Activated B cell treated with CpG ODN at 0.5 μM for 24 hours (primary cell): ENCODE results near the gene BAHCC1. TPM values are rescaled to one million over a fixed set of nuclear protein-coding genes. Genes with fewer than 3 reads are reported as not detected.

ENCODE experiments used
- ATAC-seq: fragments of 200-7000 bp; cut with Tn5 transposase; one replicate; pipeline ENCODE4 v1.10.0; 2021; ENCODE audit warnings: low read depth, mild to moderate bottlenecking, moderate library complexity
- CTCF ChIA-PET: fragments of 350-600 bp; sonication (Branson Sonifier 250); formaldehyde crosslinking; loops from one replicate; lab custom pipeline; 2021; ENCODE audit warnings: antibody characterized with exemption; lab: Charles Lee
- POLR2A ChIA-PET: fragments of 350-600 bp; sonication (Branson Sonifier 250); formaldehyde crosslinking; loops from one replicate; lab custom pipeline; 2021; ENCODE audit warnings: antibody characterized with exemption; lab: Charles Lee
- DNase-seq: peaks from one replicate; pipeline ENCODE4 v3.0.0; 2022
- H3K27ac Mint-ChIP-seq: one replicate; pipeline ENCODE4 v1.8.0; 2020; ENCODE audit warnings: mixed read lengths
- H3K27me3 Mint-ChIP-seq: one replicate; pipeline ENCODE4 v1.8.0; 2021; ENCODE audit warnings: mixed read lengths
- H3K36me3 Mint-ChIP-seq: one replicate; pipeline ENCODE4 v1.8.0; 2021; ENCODE audit warnings: low read depth, mixed read lengths
- H3K4me1 Mint-ChIP-seq: one replicate; pipeline ENCODE4 v1.8.0; 2021; ENCODE audit warnings: mixed read lengths
- H3K4me3 Mint-ChIP-seq: one replicate; pipeline ENCODE4 v1.8.0; 2020; ENCODE audit warnings: mild to moderate bottlenecking, mixed read lengths
- H3K9me3 Mint-ChIP-seq: one replicate; pipeline ENCODE4 v1.8.0; 2020; ENCODE audit warnings: mixed read lengths
- CTCF ChIP-seq: fragments of 200-600 bp; IDR thresholded peaks from one replicate; pipeline ENCODE4 v1.8.0; 2022; ENCODE audit warnings: antibody characterized with exemption, mild to moderate bottlenecking
- intact Hi-C: fragments of 100-400 bp; cut with micrococcal nuclease; formaldehyde crosslinking; loops from one replicate; pipeline ENCODE4 v1.15.1; 2024
- total RNA-seq: library from RNA; stranded (reverse); gene quantifications from 2 replicates; pipeline ENCODE4 v1.2.3, GENCODE V29; 2022

BAHCC1 gene
- total RNA-seq, 1 donor from 2014 or later: 0.13 TPM

GRCh38 chr17:81488276-81488860 is 93.1 kb downstream of the BAHCC1 start:
- no peak for TF ChIP-seq CTCF
- Mint-ChIP-seq H3K4me1 (peaks cover 10% of the 10 kb centered on the region), H3K36me3 (no peaks in the 10 kb centered on the region), H3K9me3 (no peaks in the 10 kb centered on the region), H3K27me3 (peaks cover 9% of the 10 kb centered on the region), H3K27ac (no peak overlapping the region), H3K4me3 (no peak overlapping the region)
- intact Hi-C loops: no loop called here
- ChIA-PET POLR2A (interaction anchor here (0.6 to 4.6 kb wide), 8 partner anchors 12 to 249 kb away, joined by 3 to 34 read pairs (median 8); partner anchors contain the start of genes ACTG1, NDUFAF8 and TEPSIN), CTCF (no interaction called here)
- no peak for DNase-seq
- no peak for ATAC-seq

GRCh38 chr17:81489012-81489997 is 94.0 kb downstream of the BAHCC1 start:
- no peak for TF ChIP-seq CTCF
- CTCF ChIA-PET: no interaction called here
- Mint-ChIP-seq H3K27ac (peak overlapping the region; percentile 3), H3K4me1 (peaks cover 7% of the 10 kb centered on the region), H3K4me3 (peak overlapping the region; percentile 68), H3K27me3 (peaks cover 9% of the 10 kb centered on the region), H3K9me3 (no peaks in the 10 kb centered on the region), H3K36me3 (no peaks in the 10 kb centered on the region)
- ATAC-seq: no peak
- POLR2A ChIA-PET: interaction anchor here (0.6 to 4.6 kb wide), 12 partner anchors 11 to 405 kb away, joined by 3 to 34 read pairs (median 8); partner anchors contain the start of genes ACTG1, NDUFAF8 and TEPSIN
- DNase-seq: no peak
- intact Hi-C loops: no loop called here

GRCh38 chr17:81489998-81490992 is 95.0 kb downstream of the BAHCC1 start:
- Mint-ChIP-seq H3K27ac (no peak overlapping the region), H3K36me3 (no peaks in the 10 kb centered on the region), H3K4me1 (peaks cover 7% of the 10 kb centered on the region), H3K27me3 (peaks cover 9% of the 10 kb centered on the region), H3K9me3 (no peaks in the 10 kb centered on the region), H3K4me3 (no peak overlapping the region)
- DNase-seq: no peak
- TF ChIP-seq CTCF: no peak
- ChIA-PET CTCF (no interaction called here), POLR2A (interaction anchor here (0.7 to 4.6 kb wide), 6 partner anchors 16 to 1194 kb away, joined by 3 to 34 read pairs (median 8); partner anchors contain the start of gene ACTG1)
- no peak for ATAC-seq
- intact Hi-C loops: no loop called here

- CTCF ChIA-PET: no interaction called here
- Mint-ChIP-seq H3K36me3 (no peaks in the 10 kb centered on the region), H3K27me3 (peaks cover 9% of the 10 kb centered on the region), H3K9me3 (no peaks in the 10 kb centered on the region), H3K4me1 (peaks cover 7% of the 10 kb centered on the region), H3K27ac (no peak overlapping the region), H3K4me3 (no peak overlapping the region)
- TF ChIP-seq CTCF: no peak
- POLR2A ChIA-PET: interaction anchor here (0.7 to 3.9 kb wide), 4 partner anchors 17 to 1195 kb away, joined by 3 to 34 read pairs (median 4); no protein-coding TSS in a partner anchor
- no peak for DNase-seq
- intact Hi-C loops: no loop called here
- no peak for ATAC-seq
These were observed 95.9 kb downstream of the BAHCC1 start for GRCh38 chr17:81491181-81491581.
